GM21360 (cell line): Measurements from ENCODE around the gene CPN1.
A peak's percentile ranks its signal among the peaks of the same experiment; 100 is the strongest.

Source experiments
- ATAC-seq: cut with Tn5 transposase; IDR thresholded peaks from one replicate; pipeline ENCODE4 v1.9.1; 2021; ENCODE audit warnings: mild to moderate bottlenecking, moderate library complexity; ENCODE audit not compliant: unreplicated experiment

The CPN1 gene

GRCh38 chr10:99999319-100000108 lies 82.2 kb downstream of the CPN1 start:
- no peak for ATAC-seq

GRCh38 chr10:99998889-99999288 lies 82.8 kb downstream of the CPN1 start:
- no peak for ATAC-seq

GRCh38 chr10:99996671-99997648 lies 84.7 kb downstream of the CPN1 start:
- no peak for ATAC-seq

GRCh38 chr10:99995713-99996112 lies 86.0 kb downstream of the CPN1 start:
- no peak for ATAC-seq

GRCh38 chr10:99995269-99995668 lies 86.4 kb downstream of the CPN1 start:
- no peak for ATAC-seq

GRCh38 chr10:99994801-99995200 lies 86.9 kb downstream of the CPN1 start:
- no peak for ATAC-seq

GRCh38 chr10:99993701-99994689 lies 87.7 kb downstream of the CPN1 start:
- ATAC-seq, result peak; percentile 88
